T-helper 17 cell (primary cell): Measurements from ENCODE around the gene ANKRD40. TPM values are rescaled to one million over a fixed set of nuclear protein-coding genes. Genes with fewer than 3 reads are reported as not detected.
"Not testable (repeated sequence)": the region's sequence is repeated elsewhere in the genome, so short reads cannot be mapped to it uniquely, and the experiment has no call there.

Source experiments
- ATAC-seq: fragments of 150-1000 bp; cut with Tn5 transposase; 2 replicates; pipeline ENCODE4 v1.10.0; 2021; ENCODE audit warnings: mild to moderate bottlenecking, moderate library complexity
- DNase-seq, 3 donors: peaks; one replicate each; pipeline versions ENCODE4 v3.0.0 to v3.0.0-alpha.2; 2020 to 2021
- H3K9me3 ChIP-seq: one replicate; pipeline ENCODE4 v1.7.0; 2013; ENCODE audit warnings: low read length, mild to moderate bottlenecking; ENCODE audit not compliant: control insufficient read depth, poor library complexity, severe bottlenecking
- H3K27ac Mint-ChIP-seq: one replicate; pipeline ENCODE4 v1.8.0; 2022; ENCODE audit warnings: mild to moderate bottlenecking, moderate library complexity, mixed read lengths
- H3K27me3 Mint-ChIP-seq: one replicate; pipeline ENCODE4 v1.8.0; 2022; ENCODE audit warnings: mixed read lengths
- H3K36me3 Mint-ChIP-seq: one replicate; pipeline ENCODE4 v1.8.0; 2022; ENCODE audit warnings: low read depth, mixed read lengths
- H3K4me1 Mint-ChIP-seq: one replicate; pipeline ENCODE4 v1.8.0; 2022; ENCODE audit warnings: mild to moderate bottlenecking, mixed read lengths
- H3K4me3 Mint-ChIP-seq: one replicate; pipeline ENCODE4 v1.8.0; 2022; ENCODE audit warnings: mild to moderate bottlenecking, moderate library complexity, mixed read lengths
- total RNA-seq, 4 donors: library from RNA in 2 of 4; stranded (reverse) in 2 of 4; gene quantifications; one replicate each; pipeline ENCODE4 v1.2.3 and lab custom pipeline; 2022 to 2026

ANKRD40 gene
- total RNA-seq, 2 donors from 2014 or later = 24.3 to 25.6 TPM

DNA sequence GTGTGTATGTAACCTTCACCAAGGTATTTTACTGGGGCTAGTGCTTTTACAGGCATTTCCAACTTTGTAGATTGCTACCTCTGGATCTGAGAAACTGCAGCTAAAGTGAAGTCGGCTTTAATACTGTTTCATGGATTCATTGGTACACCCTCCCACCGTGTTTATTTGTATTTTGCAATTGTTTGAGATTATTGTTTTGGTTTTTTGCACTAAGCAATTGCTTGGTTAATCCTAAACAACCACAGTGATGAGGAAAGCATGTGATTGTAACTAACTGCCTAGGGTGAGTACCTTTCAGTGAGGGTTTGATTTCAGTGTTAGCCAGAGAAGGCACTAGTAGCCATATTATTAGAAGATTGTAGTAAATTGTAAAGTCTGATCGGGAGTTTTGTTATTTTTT lies 15.0 kb upstream of the ANKRD40 start:
- Mint-ChIP-seq H3K4me1 (peaks cover 38% of the 10 kb centered on the region), H3K27ac (no peak overlapping the region), H3K36me3 (peaks cover 2% of the 10 kb centered on the region), H3K4me3 (peak overlapping the region; percentile 70), H3K27me3 (no peaks in the 10 kb centered on the region)
- DNase-seq = no peak
- no peaks in the 10 kb centered on the region for H3K9me3 ChIP-seq
- ATAC-seq = no peak

DNA sequence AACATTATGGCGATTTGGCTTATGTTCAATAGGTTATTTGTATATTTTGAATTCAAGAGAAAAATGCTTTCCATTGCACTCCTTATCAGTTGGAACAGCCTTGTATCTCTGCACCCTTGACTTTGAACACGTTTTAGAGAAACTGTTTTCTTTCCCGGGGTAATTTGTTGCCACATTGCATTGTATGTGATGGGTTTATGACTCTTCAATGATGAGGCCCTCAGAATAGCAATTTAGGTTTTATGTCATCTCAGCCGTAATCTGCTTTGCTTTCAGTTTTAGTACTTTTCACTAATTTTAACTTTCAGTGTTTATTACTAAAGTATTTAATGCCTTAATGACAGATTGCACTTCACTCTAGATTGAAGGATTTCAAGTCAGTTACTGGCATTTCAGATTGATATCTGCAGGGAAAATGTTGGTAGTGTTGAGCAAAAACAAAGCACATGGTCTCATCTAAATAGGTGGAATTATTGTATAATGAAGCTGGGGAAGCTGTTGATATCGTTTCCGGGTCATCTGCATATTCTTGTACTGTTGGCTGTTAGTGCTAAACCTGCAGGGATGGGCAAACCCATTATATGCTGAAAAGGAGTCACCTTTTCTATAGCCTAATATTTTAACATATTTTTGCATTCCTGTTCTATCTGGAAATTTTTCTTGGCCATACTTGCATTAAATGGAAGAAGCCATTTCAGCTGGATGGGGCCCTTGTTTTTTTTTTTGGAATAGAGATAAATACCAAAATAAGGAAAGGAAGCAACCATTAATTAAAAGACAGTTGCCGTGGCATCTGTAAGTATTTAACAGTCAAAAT lies 13.7 kb upstream of the ANKRD40 start:
- ATAC-seq = no peak
- no peak for DNase-seq
- no peaks in the 10 kb centered on the region for H3K27me3 Mint-ChIP-seq
- no peaks in the 10 kb centered on the region for H3K9me3 ChIP-seq
- H3K4me3 Mint-ChIP-seq = peak overlapping the region; percentile 96
- H3K36me3 Mint-ChIP-seq = no peaks in the 10 kb centered on the region
- peaks cover 30% of the 10 kb centered on the region for H3K4me1 Mint-ChIP-seq
- H3K27ac Mint-ChIP-seq = peak overlapping the region; percentile 93

- DNase-seq (no peak), ATAC-seq (no peak)
- Mint-ChIP-seq H3K27me3 (no peaks in the 10 kb centered on the region), H3K4me3 (peak overlapping the region; percentile 96), H3K27ac (peak overlapping the region; percentile 93), H3K4me1 (peaks cover 25% of the 10 kb centered on the region), H3K36me3 (no peaks in the 10 kb centered on the region)
- no peaks in the 10 kb centered on the region for H3K9me3 ChIP-seq
These were observed 12.4 kb upstream of the ANKRD40 start for GRCh38 chr17:50719924-50720794.

DNA sequence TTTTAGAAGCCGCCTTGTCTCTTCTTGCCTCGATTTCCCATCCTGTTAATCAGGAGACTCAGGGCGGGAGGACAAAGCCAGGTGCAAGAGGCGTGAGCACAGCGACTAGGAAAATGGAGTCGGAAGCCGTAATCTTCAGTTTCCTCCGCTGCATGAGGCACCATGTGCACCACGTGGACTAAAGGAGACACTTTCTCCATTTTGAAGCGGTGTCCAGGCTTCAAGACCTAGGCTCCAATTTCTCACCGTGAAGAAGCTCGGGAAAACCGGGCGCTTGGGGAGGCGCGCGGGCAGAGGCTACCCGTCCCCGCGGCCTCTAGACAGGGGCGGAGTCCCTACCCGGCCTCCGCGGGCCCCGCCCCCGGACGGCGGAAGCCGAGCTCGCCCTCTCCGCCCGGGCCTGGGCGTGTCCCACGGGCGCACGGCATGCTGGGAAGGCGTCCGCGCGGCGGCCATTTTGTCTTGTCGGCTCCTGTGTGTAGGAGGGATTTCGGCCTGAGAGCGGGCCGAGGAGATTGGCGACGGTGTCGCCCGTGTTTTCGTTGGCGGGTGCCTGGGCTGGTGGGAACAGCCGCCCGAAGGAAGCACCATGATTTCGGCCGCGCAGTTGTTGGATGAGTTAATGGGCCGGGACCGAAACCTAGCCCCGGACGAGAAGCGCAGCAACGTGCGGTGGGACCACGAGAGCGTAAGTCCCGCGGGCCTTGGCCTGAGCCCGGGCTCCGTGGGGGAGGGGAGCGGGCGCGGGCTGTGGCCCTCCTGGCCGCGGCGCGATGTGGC lies 11.6 kb upstream of the ANKRD40 start, which contains the start of gene LUC7L3:
LUC7L3 (plus strand) TSS at position 460 of the 780 bp plus-strand sequence; CDS start at position 590, 130 bp downstream.
- DNase-seq = peak; percentile 87 to 91 (median 90)
- Mint-ChIP-seq H3K36me3 (no peaks in the 10 kb centered on the region), H3K27me3 (no peaks in the 10 kb centered on the region), H3K4me1 (peaks cover 22% of the 10 kb centered on the region), H3K27ac (peak within 1 kb of the TSS; percentile 93), H3K4me3 (peak within 1 kb of the TSS; percentile 96)
- ATAC-seq = peak; percentile 96
- H3K9me3 ChIP-seq = no peaks in the 10 kb centered on the region

GRCh38 chr17:50715471-50715870 lies 7.8 kb upstream of the ANKRD40 start:
- Mint-ChIP-seq H3K27me3 (no peaks in the 10 kb centered on the region), H3K4me1 (peaks cover 14% of the 10 kb centered on the region), H3K4me3 (no peak overlapping the region), H3K27ac (no peak overlapping the region), H3K36me3 (peaks cover 2% of the 10 kb centered on the region)
- ATAC-seq (no peak), DNase-seq (no peak)
- no peaks in the 10 kb centered on the region for H3K9me3 ChIP-seq

DNA sequence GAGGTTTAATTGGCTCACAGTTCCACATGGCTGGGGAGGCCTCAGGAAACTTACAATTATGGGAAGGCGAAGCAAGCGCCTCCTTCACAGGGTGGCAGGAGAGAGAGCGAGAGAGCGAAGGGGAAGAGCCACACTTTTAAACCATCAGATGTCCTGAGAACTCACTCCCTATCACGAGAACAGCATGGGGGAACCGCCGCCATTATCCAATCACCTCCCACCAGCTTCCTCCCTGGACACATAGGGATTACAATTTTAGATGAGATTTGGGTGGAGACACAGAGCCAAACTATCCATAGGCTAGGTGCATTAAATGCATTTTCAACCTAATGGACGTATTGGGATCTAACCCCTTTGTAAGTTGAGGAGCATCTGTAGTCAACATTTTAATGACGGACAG lies 4.9 kb upstream of the ANKRD40 start:
- no peaks in the 10 kb centered on the region for H3K9me3 ChIP-seq
- ATAC-seq (no peak), DNase-seq (no peak)
- Mint-ChIP-seq H3K4me1 (peaks cover 23% of the 10 kb centered on the region), H3K36me3 (peaks cover 2% of the 10 kb centered on the region), H3K27ac (peak overlapping the region; percentile 83), H3K4me3 (no peak overlapping the region), H3K27me3 (no peaks in the 10 kb centered on the region)

- H3K9me3 ChIP-seq = no peaks in the 10 kb centered on the region
- ATAC-seq = no peak
- Mint-ChIP-seq H3K27me3 (no peaks in the 10 kb centered on the region), H3K4me3 (no peak overlapping the region), H3K36me3 (peaks cover 2% of the 10 kb centered on the region), H3K4me1 (peaks cover 25% of the 10 kb centered on the region), H3K27ac (peak overlapping the region; percentile 98)
- no peak for DNase-seq
These were observed 2.9 kb upstream of the ANKRD40 start for GRCh38 chr17:50710650-50711049.

DNA sequence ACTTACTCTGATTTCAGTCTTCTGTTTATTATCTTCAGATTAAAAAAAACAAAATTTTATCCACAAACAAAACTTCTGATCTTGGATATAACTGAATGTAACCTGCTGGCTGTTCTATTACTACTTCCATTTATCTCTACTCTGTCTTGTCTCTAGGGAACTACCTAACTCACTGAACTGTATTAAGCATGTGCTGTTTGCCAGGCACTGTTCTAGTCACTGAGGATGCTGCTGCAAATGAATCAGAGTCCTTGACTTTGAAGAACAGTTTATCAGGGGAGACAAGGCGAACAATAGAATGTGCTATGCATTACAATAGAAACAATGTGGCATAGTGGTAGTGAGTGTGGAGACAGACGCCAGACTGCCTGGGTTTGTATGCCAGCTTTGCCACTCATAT lies 2.3 kb upstream of the ANKRD40 start:
- H3K27me3 Mint-ChIP-seq = no peaks in the 10 kb centered on the region
- no peaks in the 10 kb centered on the region for H3K9me3 ChIP-seq
- DNase-seq = no peak
- peaks cover 2% of the 10 kb centered on the region for H3K36me3 Mint-ChIP-seq
- ATAC-seq = no peak
- H3K27ac Mint-ChIP-seq = peak overlapping the region; percentile 98
- peaks cover 27% of the 10 kb centered on the region for H3K4me1 Mint-ChIP-seq
- H3K4me3 Mint-ChIP-seq = no peak overlapping the region

- Mint-ChIP-seq H3K4me1 (peaks cover 28% of the 10 kb centered on the region), H3K27ac (peak overlapping the region; percentile 98), H3K4me3 (peak overlapping the region; percentile 94)
- DNase-seq, H3K36me3 Mint-ChIP-seq, H3K27me3 Mint-ChIP-seq, H3K9me3 ChIP-seq, ATAC-seq: not testable (repeated sequence)
These were observed 1.3 kb upstream of the ANKRD40 start for GRCh38 chr17:50709053-50709452.

- ATAC-seq (peak; percentile 6), DNase-seq (no peak)
- Mint-ChIP-seq H3K36me3 (peaks cover 2% of the 10 kb centered on the region), H3K4me1 (peaks cover 31% of the 10 kb centered on the region), H3K27me3 (no peaks in the 10 kb centered on the region), H3K4me3 (peak overlapping the region; percentile 94), H3K27ac (peak overlapping the region; percentile 98)
- H3K9me3 ChIP-seq = no peaks in the 10 kb centered on the region
These were observed 611 bp upstream of the ANKRD40 start for GRCh38 chr17:50708050-50709000.

- no peak for DNase-seq
- ATAC-seq = no peak
- H3K36me3 Mint-ChIP-seq = peaks cover 11% of the 10 kb centered on the region
- peak overlapping the region; percentile 87 for H3K27ac Mint-ChIP-seq
- peaks cover 32% of the 10 kb centered on the region for H3K4me1 Mint-ChIP-seq
- no peaks in the 10 kb centered on the region for H3K9me3 ChIP-seq
- H3K4me3 Mint-ChIP-seq = peak overlapping the region; percentile 61
- no peaks in the 10 kb centered on the region for H3K27me3 Mint-ChIP-seq
These were observed 4.6 kb downstream of the ANKRD40 start for GRCh38 chr17:50703162-50703561.

GRCh38 chr17:50699410-50699809 lies 8.3 kb downstream of the ANKRD40 start:
- peak overlapping the region; percentile 81 for H3K27ac Mint-ChIP-seq

More at GRCh38 chr17:50699410-50699809, 8.3 kb downstream of the ANKRD40 start:
- Mint-ChIP-seq H3K36me3 (peaks cover 14% of the 10 kb centered on the region), H3K4me3 (no peak overlapping the region), H3K4me1 (peaks cover 30% of the 10 kb centered on the region), H3K27me3 (no peaks in the 10 kb centered on the region)
- DNase-seq (no peak), ATAC-seq (no peak)
- H3K9me3 ChIP-seq = no peaks in the 10 kb centered on the region
